Coronary artery (tissue), 2 donors: ENCODE measurements around the gene SNRPE.

Experiments used
- DNase-seq: peaks from one replicate; pipeline ENCODE4 v3.0.0-alpha.2; 2017; ENCODE audit warnings: low spot score
- H3K27ac ChIP-seq, 2 donors: fragments of 200-600 bp; sonication (generic); one replicate each; pipeline ENCODE4 v1.5.1; 2016 to 2019
- H3K4me3 ChIP-seq: fragments of 200-600 bp; sonication (generic); 2 replicates; pipeline ENCODE4 v1.5.1; 2016; ENCODE audit warnings: mild to moderate bottlenecking, moderate library complexity
- CTCF ChIP-seq: fragments of 200-600 bp; sonication (generic); IDR thresholded peaks from one replicate; pipeline ENCODE4 v1.5.1; 2019; ENCODE audit warnings: antibody characterized with exemption

The SNRPE gene

DNA sequence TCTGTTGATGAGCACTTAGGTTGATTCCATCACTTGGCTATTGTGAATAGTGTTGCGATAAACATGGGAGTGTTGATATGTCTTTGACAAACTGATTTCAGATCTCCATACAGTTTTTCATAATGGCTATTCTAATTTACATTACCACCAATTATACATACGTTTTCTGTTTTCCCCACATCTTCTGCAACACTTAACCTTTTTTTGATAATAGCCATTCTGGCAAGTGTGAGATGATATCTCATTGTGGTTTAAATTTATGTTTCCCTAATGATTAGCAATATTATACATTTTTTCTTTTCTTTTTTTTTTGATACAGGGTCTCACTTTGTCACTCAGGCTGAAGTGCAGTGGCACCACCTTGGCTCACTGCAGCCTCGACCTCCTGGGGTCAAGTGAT, 17.0 kb downstream of the SNRPE start:
- DNase-seq = no peak
- H3K4me3 ChIP-seq = no peak overlapping the region
- H3K27ac ChIP-seq = no peak overlapping the region
- TF ChIP-seq CTCF = no peak

GRCh38 chr1:203880606-203881005, 19.2 kb downstream of the SNRPE start:
- Histone ChIP-seq H3K4me3 (no peak overlapping the region), H3K27ac (no peak overlapping the region)
- no peak for TF ChIP-seq CTCF
- DNase-seq = no peak

DNA sequence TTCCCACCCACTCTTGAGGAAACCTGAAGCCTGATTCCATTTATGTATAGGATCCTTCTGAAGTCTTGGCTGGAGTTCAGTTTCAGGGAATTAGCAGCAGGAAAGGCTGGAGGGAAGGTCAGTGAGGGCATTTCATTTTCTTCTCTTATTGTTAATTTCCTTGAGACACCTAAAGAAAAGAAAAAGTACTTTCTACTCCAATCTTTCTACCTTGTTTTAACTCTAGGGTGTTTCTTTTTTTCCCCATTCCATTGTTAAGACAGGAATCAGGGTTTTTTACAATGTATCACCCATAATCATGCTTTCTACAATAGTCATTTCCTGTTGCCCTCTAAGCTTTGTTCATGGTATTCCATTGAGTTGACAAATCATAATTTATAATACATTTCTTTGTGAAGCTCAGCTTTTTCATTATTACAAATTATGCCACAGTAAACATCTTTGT, 27.4 kb downstream of the SNRPE start:
- DNase-seq = no peak
- H3K27ac ChIP-seq = no peak overlapping the region
- no peak overlapping the region for H3K4me3 ChIP-seq
- no peak for TF ChIP-seq CTCF

GRCh38 chr1:203891950-203892349, 30.6 kb downstream of the SNRPE start:
- H3K4me3 ChIP-seq = no peak overlapping the region
- TF ChIP-seq CTCF = no peak
- H3K27ac ChIP-seq = no peak overlapping the region
- no peak for DNase-seq

- no peak overlapping the region for H3K4me3 ChIP-seq
- H3K27ac ChIP-seq = no peak overlapping the region
- DNase-seq = no peak
- TF ChIP-seq CTCF = no peak
These were observed 37.3 kb downstream of the SNRPE start for GRCh38 chr1:203898458-203899352.

- Histone ChIP-seq H3K27ac (no peak overlapping the region), H3K4me3 (no peak overlapping the region)
- DNase-seq = no peak
- TF ChIP-seq CTCF = no peak
These were observed 37.9 kb downstream of the SNRPE start for GRCh38 chr1:203899353-203899716.
